Adrenal gland (tissue), 5 donors: ENCODE measurements around the gene SH3D19.

Experiments
- POLR2A ChIP-seq, 2 donors: fragments of 450-650 bp; IDR thresholded peaks; one replicate each; pipeline ENCODE4 v1.6.1; 2017; ENCODE audit warnings: antibody characterized with exemption in 2 of 2, mild to moderate bottlenecking in 2 of 2, moderate library complexity in 1 of 2
- TF ChIP-seq, protein P1 (sequence below), 6 experiments: fragments of 450-650 bp in 4 of 6; fragments of 200-600 bp in 2 of 6; sonication (generic) in 1 of 6; IDR thresholded peaks; 1 replicate in 5 of 6; 2 replicates in 1 of 6; pipeline versions ENCODE4 v1.5.1 to v1.8.0; 2016 to 2021; ENCODE audit warnings: antibody characterized with exemption in 6 of 6, mild to moderate bottlenecking in 2 of 6, moderate library complexity in 1 of 6
- donor health status: DM: no; HTN: no; CAD: no.

DNA sequence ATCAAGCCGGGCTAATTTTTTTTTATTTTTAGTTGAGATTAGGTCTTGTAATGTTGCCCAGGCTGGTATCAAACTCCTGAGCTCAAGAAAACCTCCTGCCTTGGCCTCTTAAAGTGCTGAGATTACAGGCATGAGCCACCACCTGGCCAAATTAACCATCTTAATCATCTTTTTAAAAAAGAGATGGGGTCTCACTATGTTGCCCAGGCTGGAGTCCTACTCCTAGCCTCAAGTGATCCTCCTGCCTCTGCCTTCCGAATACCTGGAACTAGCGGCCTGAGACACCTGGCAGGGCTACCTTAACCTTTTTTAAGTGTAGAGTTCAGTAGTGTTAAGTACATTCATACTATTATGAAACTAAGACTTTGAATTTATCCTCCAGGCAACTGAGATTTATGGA is 227.6 kb downstream of the SH3D19 start:
- TF ChIP-seq, protein P1, sequence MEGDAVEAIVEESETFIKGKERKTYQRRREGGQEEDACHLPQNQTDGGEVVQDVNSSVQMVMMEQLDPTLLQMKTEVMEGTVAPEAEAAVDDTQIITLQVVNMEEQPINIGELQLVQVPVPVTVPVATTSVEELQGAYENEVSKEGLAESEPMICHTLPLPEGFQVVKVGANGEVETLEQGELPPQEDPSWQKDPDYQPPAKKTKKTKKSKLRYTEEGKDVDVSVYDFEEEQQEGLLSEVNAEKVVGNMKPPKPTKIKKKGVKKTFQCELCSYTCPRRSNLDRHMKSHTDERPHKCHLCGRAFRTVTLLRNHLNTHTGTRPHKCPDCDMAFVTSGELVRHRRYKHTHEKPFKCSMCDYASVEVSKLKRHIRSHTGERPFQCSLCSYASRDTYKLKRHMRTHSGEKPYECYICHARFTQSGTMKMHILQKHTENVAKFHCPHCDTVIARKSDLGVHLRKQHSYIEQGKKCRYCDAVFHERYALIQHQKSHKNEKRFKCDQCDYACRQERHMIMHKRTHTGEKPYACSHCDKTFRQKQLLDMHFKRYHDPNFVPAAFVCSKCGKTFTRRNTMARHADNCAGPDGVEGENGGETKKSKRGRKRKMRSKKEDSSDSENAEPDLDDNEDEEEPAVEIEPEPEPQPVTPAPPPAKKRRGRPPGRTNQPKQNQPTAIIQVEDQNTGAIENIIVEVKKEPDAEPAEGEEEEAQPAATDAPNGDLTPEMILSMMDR (IDR thresholded peaks at IDR 0.05) = no peak
- TF ChIP-seq POLR2A (IDR thresholded peaks at IDR 0.05) = no peak
